PC-9 (cell line): ENCODE results near the gene ANO2. TPM values are rescaled to one million over a fixed set of nuclear protein-coding genes. Genes with fewer than 3 reads are reported as not detected.

Experiments used
- BruUV-seq: library from RNA; stranded (reverse); fragments of 400-500 nt; replicated peaks from 2 replicates; lab custom pipeline; 2021; lab: Mats Ljungman, UMichigan
- CTCF ChIA-PET: fragments of 300-600 bp; sonication (Branson Sonifier 250); formaldehyde crosslinking; loops from one replicate; lab custom pipeline; 2022; ENCODE audit warnings: antibody characterized with exemption; lab: Charles Lee
- POLR2A ChIA-PET: fragments of 300-600 bp; sonication (Branson Sonifier 250); formaldehyde crosslinking; loops from one replicate; lab custom pipeline; 2022; ENCODE audit warnings: antibody characterized with exemption; ENCODE audit not compliant: unreplicated experiment; lab: Charles Lee
- DNase-seq, 2 experiments: peaks; one replicate each; pipeline versions ENCODE4 v3.0.0 to v3.0.0-alpha.2; 2015 to 2022; ENCODE audit warnings: mixed read lengths in 1 of 2
- H2AFZ ChIP-seq: fragments of 200-600 bp; sonication (generic); 2 replicates; pipeline ENCODE4 v1.8.1; 2017; ENCODE audit warnings: antibody characterized with exemption
- H3F3A ChIP-seq: fragments of 200-600 bp; sonication (generic); 2 replicates; pipeline ENCODE4 v1.8.1; 2017; ENCODE audit warnings: antibody characterized with exemption, mild to moderate bottlenecking, low read depth; ENCODE audit not compliant: insufficient read depth
- H3K27ac ChIP-seq: fragments of 200-600 bp; sonication (generic); 2 replicates; pipeline ENCODE4 v1.6.1; 2016; ENCODE audit warnings: mixed run types
- H3K27me3 ChIP-seq: fragments of 200-600 bp; sonication (generic); 2 replicates; pipeline ENCODE4 v1.6.1; 2016; ENCODE audit warnings: low read depth, mixed run types; ENCODE audit not compliant: insufficient read depth
- H3K36me3 ChIP-seq: fragments of 200-600 bp; sonication (generic); 2 replicates; pipeline ENCODE4 v1.6.1; 2016; ENCODE audit warnings: low read depth, mixed run types
- H3K4me1 ChIP-seq: fragments of 200-600 bp; sonication (generic); replicated peaks from 2 replicates; pipeline ENCODE4 v1.6.1; 2016; ENCODE audit warnings: mixed run types; ENCODE audit not compliant: insufficient read depth
- H3K4me2 ChIP-seq: fragments of 200-600 bp; sonication (generic); 2 replicates; pipeline ENCODE4 v1.6.1; 2017; ENCODE audit warnings: mixed run types
- H3K4me3 ChIP-seq: fragments of 200-600 bp; sonication (generic); 2 replicates; pipeline ENCODE4 v1.6.1; 2016; ENCODE audit warnings: mixed run types
- H3K79me2 ChIP-seq: fragments of 200-600 bp; sonication (generic); 2 replicates; pipeline ENCODE4 v1.6.1; 2017; ENCODE audit warnings: low read depth, mixed run types
- H3K9me2 ChIP-seq: fragments of 200-600 bp; sonication (generic); 2 replicates; pipeline ENCODE4 v1.8.1; 2017; ENCODE audit warnings: mild to moderate bottlenecking; ENCODE audit not compliant: insufficient read depth
- H3K9me3 ChIP-seq: fragments of 200-600 bp; sonication (generic); 2 replicates; pipeline ENCODE4 v1.8.1; 2016; ENCODE audit warnings: low read depth; ENCODE audit not compliant: insufficient read depth
- H4K20me1 ChIP-seq: fragments of 200-600 bp; sonication (generic); 2 replicates; pipeline ENCODE4 v1.8.1; 2017; ENCODE audit not compliant: insufficient read depth
- CTCF ChIP-seq: fragments of 200-600 bp; sonication (generic); conservative IDR thresholded peaks from 2 replicates; pipeline ENCODE4 v1.6.1; 2017; ENCODE audit warnings: mixed run types, antibody characterized with exemption, mild to moderate bottlenecking, moderate library complexity
- EZH2 ChIP-seq: fragments of 200-600 bp; sonication (generic); IDR thresholded peaks from 2 replicates; pipeline ENCODE4 v1.8.0; 2017; ENCODE audit warnings: antibody characterized with exemption, low read depth
- intact Hi-C: fragments of 100-400 bp; cut with micrococcal nuclease; formaldehyde crosslinking; loops from one replicate; pipeline ENCODE4 v1.10.0; 2022; ENCODE audit not compliant: unreplicated experiment
- total RNA-seq: library from RNA; stranded (reverse); gene quantifications from 2 replicates; pipeline ENCODE4 v1.2.3, GENCODE V29; 2021

The ANO2 gene
- total RNA-seq, 1 experiment from 2014 or later, result not detected

- Histone ChIP-seq H3F3A (no peaks in the 10 kb centered on the region), H3K4me2 (no peak overlapping the region), H3K9me3 (no peaks in the 10 kb centered on the region), H3K9me2 (no peaks in the 10 kb centered on the region), H3K4me1 (no peaks in the 10 kb centered on the region), H2AFZ (no peak overlapping the region), H3K36me3 (no peaks in the 10 kb centered on the region), H3K79me2 (no peaks in the 10 kb centered on the region), H3K27me3 (peaks cover 39% of the 10 kb centered on the region), H4K20me1 (no peaks in the 10 kb centered on the region), H3K4me3 (no peak overlapping the region), H3K27ac (no peak overlapping the region)
- no peak for DNase-seq
- intact Hi-C loops, result no loop called here
- POLR2A ChIA-PET, result no interaction called here
- no TSS peak for BruUV-seq
- TF ChIP-seq EZH2, result no peak
- TF ChIP-seq CTCF, result no peak
- CTCF ChIA-PET, result no interaction called here
These were observed 396.0 kb downstream of the ANO2 start for GRCh38 chr12:5549011-5549410.

- H3K36me3 ChIP-seq, result no peaks in the 10 kb centered on the region
- H3K79me2 ChIP-seq, result no peaks in the 10 kb centered on the region
- H3F3A ChIP-seq, result no peaks in the 10 kb centered on the region
- POLR2A ChIA-PET, result no interaction called here
- DNase-seq, result no peak
- H4K20me1 ChIP-seq, result no peaks in the 10 kb centered on the region
- intact Hi-C loops, result no loop called here
- H3K4me1 ChIP-seq, result no peaks in the 10 kb centered on the region
- no peak overlapping the region for H3K27ac ChIP-seq
- H3K9me3 ChIP-seq, result no peaks in the 10 kb centered on the region
- H3K27me3 ChIP-seq, result peaks cover 39% of the 10 kb centered on the region
- H3K4me2 ChIP-seq, result no peak overlapping the region
- H2AFZ ChIP-seq, result no peak overlapping the region
- TF ChIP-seq CTCF (no peak), EZH2 (no peak)
- CTCF ChIA-PET, result no interaction called here
- H3K9me2 ChIP-seq, result no peaks in the 10 kb centered on the region
- no TSS peak for BruUV-seq
- H3K4me3 ChIP-seq, result no peak overlapping the region
These were observed 396.7 kb downstream of the ANO2 start for GRCh38 chr12:5548152-5548943.

- Histone ChIP-seq H3K9me2 (no peaks in the 10 kb centered on the region), H2AFZ (no peak overlapping the region), H3K27ac (no peak overlapping the region), H3K4me2 (no peak overlapping the region), H3K4me3 (no peak overlapping the region), H3K4me1 (no peaks in the 10 kb centered on the region), H3K9me3 (no peaks in the 10 kb centered on the region), H3K27me3 (peaks cover 42% of the 10 kb centered on the region), H4K20me1 (no peaks in the 10 kb centered on the region), H3F3A (no peaks in the 10 kb centered on the region), H3K79me2 (no peaks in the 10 kb centered on the region), H3K36me3 (no peaks in the 10 kb centered on the region)
- intact Hi-C loops, result no loop called here
- DNase-seq, result no peak
- CTCF ChIA-PET, result no interaction called here
- POLR2A ChIA-PET, result no interaction called here
- TF ChIP-seq EZH2, result no peak
- no peak for TF ChIP-seq CTCF
- BruUV-seq, result no TSS peak
These were observed 398.4 kb downstream of the ANO2 start for GRCh38 chr12:5546616-5547015.
